Measurements from ENCODE around the gene EFNB1. TPM values are rescaled to one million over a fixed set of nuclear protein-coding genes. Genes with fewer than 3 reads are reported as not detected.

EFNB1 gene
- total and polyA plus RNA-seq, 2 of the 8 experiments (the other 6 are each of a cell fraction or from before 2014, with no cell fraction given), result 2.3 to 5.4 TPM

DNA sequence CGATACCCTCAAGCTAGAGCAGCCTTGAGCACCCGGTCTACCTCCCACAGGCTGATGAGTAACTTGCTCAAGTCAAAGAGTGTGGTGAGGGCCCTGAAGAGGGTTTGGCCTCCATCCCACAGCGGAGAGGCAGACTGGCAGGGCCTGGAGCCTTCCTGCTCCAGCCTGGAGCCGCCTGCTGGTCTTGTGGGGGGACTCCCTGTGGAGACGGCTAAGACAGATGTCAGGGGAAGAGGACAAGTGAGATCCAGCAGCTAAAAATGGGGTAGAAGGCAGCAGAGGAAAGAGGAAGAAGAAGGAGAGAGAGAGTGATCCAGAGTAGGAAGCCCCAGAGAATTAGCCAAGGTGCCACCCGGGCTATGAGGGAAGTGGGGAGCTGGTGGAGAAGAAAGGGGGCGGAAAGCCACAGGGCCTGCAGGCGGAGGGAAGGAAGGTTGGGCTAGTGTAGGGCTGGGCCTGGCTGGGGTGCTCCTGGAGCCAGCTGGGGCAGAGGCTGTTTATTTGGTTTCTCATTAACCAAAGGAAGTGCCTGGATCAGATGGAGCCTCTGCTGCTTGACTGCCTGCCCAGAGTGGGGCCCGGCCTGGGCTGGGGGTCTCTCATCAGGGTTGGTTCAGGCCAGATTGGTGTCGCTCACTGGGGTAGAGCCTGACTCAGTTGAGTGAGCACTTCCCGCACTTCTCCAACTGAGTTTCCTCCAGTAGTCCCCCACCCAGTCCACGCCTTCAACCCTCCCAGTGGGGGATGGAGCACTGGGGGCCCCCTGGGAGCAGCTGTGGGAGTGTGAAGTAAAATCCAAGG is 14.2 kb downstream of the EFNB1 start:
- H3K4ac ChIP-seq (replicated peaks; ENCODE audit: insufficient read length, low read depth, low read length), result no peak overlapping the region
- H3K27me3 ChIP-seq (replicated peaks in 1 of 4; ENCODE audit: control insufficient read depth in 3 of 4, extremely low read depth in 1 of 4, insufficient read depth in 3 of 4, low read length in 3 of 4), result peaks cover 0 to 6% (median 3%) of the 10 kb centered on the region in 4 experiments; a peak in 3 of 7 replicates
- H3K79me2 ChIP-seq (ENCODE audit: control insufficient read depth in 1 of 2, insufficient read depth in 2 of 2, low read length in 2 of 2), result no peaks in the 10 kb centered on the region
- H3K14ac ChIP-seq (ENCODE audit: insufficient read length), result no peak overlapping the region
- H2AK5ac ChIP-seq (ENCODE audit: low read depth, low read length), result no peak overlapping the region
- H4K5ac ChIP-seq (ENCODE audit: insufficient read length, low read depth, low read length), result no peak overlapping the region
- H4K8ac ChIP-seq (ENCODE audit: extremely low read depth, insufficient read depth, low read length), result no peak overlapping the region
- H3K18ac ChIP-seq (ENCODE audit: extremely low read depth, low read length), result no peak overlapping the region
- H2AFZ ChIP-seq (ENCODE audit: low read length), result no peak overlapping the region
- H3K4me2 ChIP-seq (ENCODE audit: insufficient read depth in 1 of 2, low read depth in 2 of 2, low read length in 2 of 2), result no peak overlapping the region
- ChIA-PET CTCF (ENCODE audit: partially characterized antibody) (interaction anchor here (1.0 to 2.4 kb wide), 3 partner anchors 26 to 250 kb away, joined by 3 to 5 read pairs (median 3); no protein-coding TSS in a partner anchor), POLR2A (ENCODE audit: partially characterized antibody) (no interaction called here)
- no peak overlapping the region for H3K23ac ChIP-seq (ENCODE audit: insufficient read length)
- H3K9ac ChIP-seq (replicated peaks in 1 of 4; ENCODE audit: extremely low read depth in 1 of 4, low read depth in 3 of 4, low read length in 3 of 4), result no peak overlapping the region
- peaks cover 0 to 22% (median 10%) of the 10 kb centered on the region in 4 experiments; a peak in 4 of 7 replicates for H3K4me1 ChIP-seq (replicated peaks in 1 of 4; ENCODE audit: control insufficient read depth in 3 of 4, insufficient read depth in 4 of 4, low read length in 3 of 4)
- H3K23me2 ChIP-seq (ENCODE audit: low read depth, low read length), result no peaks in the 10 kb centered on the region
- H3K36me3 ChIP-seq (ENCODE audit: control insufficient read depth in 2 of 4, insufficient read depth in 4 of 4, low read length in 3 of 4), result no peaks in the 10 kb centered on the region; a peak in 3 of 8 replicates
- H2BK15ac ChIP-seq (ENCODE audit: low read length), result no peak overlapping the region
- H2BK5ac ChIP-seq (ENCODE audit: low read depth, low read length), result no peak overlapping the region
- WGBS, 2 experiments (ENCODE audit: extremely low coverage in 1 of 2, insufficient coverage in 1 of 2, insufficient read length in 1 of 2, insufficient replicate concordance in 2 of 2, low coverage in 1 of 2, low lambda C conversion rate in 2 of 2, missing lambda C conversion rate in 1 of 2), result 91% methylated on average over 6 of the region's 12 CpGs; no CpG with 5 or more reads in 1 of the 2 experiments
- no peak overlapping the region for H3K56ac ChIP-seq (replicated peaks; ENCODE audit: insufficient read length, low read depth, low read length)
- FAIRE-seq (no peak), DNase-seq (ENCODE audit: low read depth in 1 of 2, low spot score in 2 of 2) (no peak)
- H3K27ac ChIP-seq (ENCODE audit: low read depth, low read length), result no peak overlapping the region
- no peaks in the 10 kb centered on the region for H3K79me1 ChIP-seq (ENCODE audit: low read depth, low read length)
- no peak overlapping the region for H2BK20ac ChIP-seq (ENCODE audit: low read length)
- no peaks in the 10 kb centered on the region for H3K9me3 ChIP-seq (ENCODE audit: insufficient read depth in 2 of 2, low read depth in 1 of 2, low read length in 1 of 2)
- no peak overlapping the region for H3K4me3 ChIP-seq (ENCODE audit: extremely low read depth in 1 of 4, insufficient read depth in 2 of 4, low read depth in 3 of 4, low read length in 4 of 4)
- no peaks in the 10 kb centered on the region for H4K20me1 ChIP-seq (replicated peaks in 1 of 2; ENCODE audit: control insufficient read depth in 1 of 2, insufficient read depth in 2 of 2, low read length in 2 of 2)
- H2BK12ac ChIP-seq (ENCODE audit: low read depth, low read length), result no peak overlapping the region
- H2BK120ac ChIP-seq (replicated peaks; ENCODE audit: low read depth, low read length), result no peak overlapping the region
- H4K91ac ChIP-seq (replicated peaks; ENCODE audit: insufficient read length, low read length), result no peak overlapping the region
- no peak for TF ChIP-seq SP4 (IDR thresholded peaks at IDR 0.05; ENCODE audit: low read length)
- no peak for TF ChIP-seq SAP30 (IDR thresholded peaks at IDR 0.05; ENCODE audit: insufficient read depth, insufficient replicate concordance, low read length)
- TF ChIP-seq CBX5 (IDR thresholded peaks at IDR 0.05; ENCODE audit: low read depth, low read length), result no peak
- TF ChIP-seq, protein P1, sequence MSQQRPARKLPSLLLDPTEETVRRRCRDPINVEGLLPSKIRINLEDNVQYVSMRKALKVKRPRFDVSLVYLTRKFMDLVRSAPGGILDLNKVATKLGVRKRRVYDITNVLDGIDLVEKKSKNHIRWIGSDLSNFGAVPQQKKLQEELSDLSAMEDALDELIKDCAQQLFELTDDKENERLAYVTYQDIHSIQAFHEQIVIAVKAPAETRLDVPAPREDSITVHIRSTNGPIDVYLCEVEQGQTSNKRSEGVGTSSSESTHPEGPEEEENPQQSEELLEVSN (IDR thresholded peaks at IDR 0.05), result no peak
- TF ChIP-seq HDAC2 (IDR thresholded peaks at IDR 0.05; ENCODE audit: borderline replicate concordance in 1 of 2, low read depth in 2 of 2, low read length in 2 of 2), result no peak
- no peak for TF ChIP-seq NRF1 (IDR thresholded peaks at IDR 0.05; ENCODE audit: low read depth, low read length)
- TF ChIP-seq ASH2L (IDR thresholded peaks at IDR 0.05; ENCODE audit: low read length), result no peak
- TF ChIP-seq, protein P2, sequence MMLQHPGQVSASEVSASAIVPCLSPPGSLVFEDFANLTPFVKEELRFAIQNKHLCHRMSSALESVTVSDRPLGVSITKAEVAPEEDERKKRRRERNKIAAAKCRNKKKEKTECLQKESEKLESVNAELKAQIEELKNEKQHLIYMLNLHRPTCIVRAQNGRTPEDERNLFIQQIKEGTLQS (IDR thresholded peaks at IDR 0.05; ENCODE audit: insufficient read depth, low read depth, low read length), result no peak
- TF ChIP-seq RXRA (IDR thresholded peaks at IDR 0.05; ENCODE audit: insufficient read depth, low read depth, low read length), result no peak
- no peak for TF ChIP-seq KDM4A (IDR thresholded peaks at IDR 0.05; ENCODE audit: low read depth, low read length, severe bottlenecking)
- no peak for TF ChIP-seq SRF (IDR thresholded peaks at IDR 0.05; ENCODE audit: low read depth, low read length)
